Adrenal gland (tissue), 5 donors: Measurements from ENCODE around the gene DNAAF1.

Experiments used
- POLR2A ChIP-seq, 2 donors: fragments of 450-650 bp; IDR thresholded peaks; one replicate each; pipeline ENCODE4 v1.6.1; 2017; ENCODE audit warnings: antibody characterized with exemption in 2 of 2, mild to moderate bottlenecking in 2 of 2, moderate library complexity in 1 of 2
- TF ChIP-seq, protein P1 (sequence below), 6 experiments: fragments of 450-650 bp in 4 of 6; fragments of 200-600 bp in 2 of 6; sonication (generic) in 1 of 6; IDR thresholded peaks; 1 replicate in 5 of 6; 2 replicates in 1 of 6; pipeline versions ENCODE4 v1.5.1 to v1.8.0; 2016 to 2021; ENCODE audit warnings: antibody characterized with exemption in 6 of 6, mild to moderate bottlenecking in 2 of 6, moderate library complexity in 1 of 6
- donor health status: DM: no; HTN: no; CAD: no.

DNA sequence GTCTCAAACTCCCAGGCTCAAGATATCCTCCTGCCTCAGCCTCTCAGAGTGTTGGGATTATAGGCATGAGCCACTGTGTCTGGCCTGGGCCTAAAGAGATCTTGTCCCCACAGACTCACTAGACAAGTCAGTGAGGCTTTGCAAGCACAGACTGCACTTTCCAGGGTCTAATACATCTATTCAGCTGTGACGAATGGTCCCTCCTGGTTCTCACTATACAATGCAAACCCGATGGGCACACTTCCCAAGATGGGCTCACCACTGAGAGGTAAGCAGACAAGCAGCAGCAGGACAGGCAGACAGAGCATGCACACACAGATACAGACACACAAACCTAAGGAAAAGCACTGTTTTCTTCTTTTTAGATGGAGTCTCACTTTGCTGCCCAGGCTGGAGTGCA lies 37.2 kb upstream of the DNAAF1 start:
- TF ChIP-seq, protein P1, sequence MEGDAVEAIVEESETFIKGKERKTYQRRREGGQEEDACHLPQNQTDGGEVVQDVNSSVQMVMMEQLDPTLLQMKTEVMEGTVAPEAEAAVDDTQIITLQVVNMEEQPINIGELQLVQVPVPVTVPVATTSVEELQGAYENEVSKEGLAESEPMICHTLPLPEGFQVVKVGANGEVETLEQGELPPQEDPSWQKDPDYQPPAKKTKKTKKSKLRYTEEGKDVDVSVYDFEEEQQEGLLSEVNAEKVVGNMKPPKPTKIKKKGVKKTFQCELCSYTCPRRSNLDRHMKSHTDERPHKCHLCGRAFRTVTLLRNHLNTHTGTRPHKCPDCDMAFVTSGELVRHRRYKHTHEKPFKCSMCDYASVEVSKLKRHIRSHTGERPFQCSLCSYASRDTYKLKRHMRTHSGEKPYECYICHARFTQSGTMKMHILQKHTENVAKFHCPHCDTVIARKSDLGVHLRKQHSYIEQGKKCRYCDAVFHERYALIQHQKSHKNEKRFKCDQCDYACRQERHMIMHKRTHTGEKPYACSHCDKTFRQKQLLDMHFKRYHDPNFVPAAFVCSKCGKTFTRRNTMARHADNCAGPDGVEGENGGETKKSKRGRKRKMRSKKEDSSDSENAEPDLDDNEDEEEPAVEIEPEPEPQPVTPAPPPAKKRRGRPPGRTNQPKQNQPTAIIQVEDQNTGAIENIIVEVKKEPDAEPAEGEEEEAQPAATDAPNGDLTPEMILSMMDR (IDR thresholded peaks at IDR 0.05) = no peak
- TF ChIP-seq POLR2A (IDR thresholded peaks at IDR 0.05) = no peak
